GM15510 (cell line): Measurements from ENCODE around the gene EGFL7.

ENCODE experiments used
- POLR2A ChIP-seq: IDR thresholded peaks from 3 replicates; pipeline ENCODE4 v1.6.1; 2011; ENCODE audit warnings: borderline replicate concordance; ENCODE audit not compliant: insufficient read length; ENCODE audit errors: extremely low read depth

The EGFL7 gene

DNA sequence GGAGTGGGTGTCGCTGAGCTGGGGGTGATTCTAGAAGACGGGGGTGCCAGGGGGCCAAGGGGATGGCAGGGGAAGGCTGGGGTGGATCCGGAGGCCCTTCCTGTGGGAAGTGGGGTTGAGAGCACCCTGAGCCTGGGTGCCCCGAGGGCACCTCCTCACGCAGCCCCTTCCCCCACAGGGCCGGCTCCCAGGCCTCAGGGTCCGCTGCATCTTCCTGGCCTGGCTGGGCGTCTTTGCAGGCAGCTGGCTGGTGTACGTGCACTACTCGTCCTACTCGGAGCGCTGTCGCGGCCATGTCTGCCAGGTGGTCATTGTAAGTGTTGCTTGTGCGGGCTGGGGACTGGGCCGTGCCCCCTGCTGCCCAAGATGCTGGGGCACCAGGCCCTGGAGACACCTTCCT lies 54.7 kb downstream of the EGFL7 start:
- TF ChIP-seq POLR2A = no peak

DNA sequence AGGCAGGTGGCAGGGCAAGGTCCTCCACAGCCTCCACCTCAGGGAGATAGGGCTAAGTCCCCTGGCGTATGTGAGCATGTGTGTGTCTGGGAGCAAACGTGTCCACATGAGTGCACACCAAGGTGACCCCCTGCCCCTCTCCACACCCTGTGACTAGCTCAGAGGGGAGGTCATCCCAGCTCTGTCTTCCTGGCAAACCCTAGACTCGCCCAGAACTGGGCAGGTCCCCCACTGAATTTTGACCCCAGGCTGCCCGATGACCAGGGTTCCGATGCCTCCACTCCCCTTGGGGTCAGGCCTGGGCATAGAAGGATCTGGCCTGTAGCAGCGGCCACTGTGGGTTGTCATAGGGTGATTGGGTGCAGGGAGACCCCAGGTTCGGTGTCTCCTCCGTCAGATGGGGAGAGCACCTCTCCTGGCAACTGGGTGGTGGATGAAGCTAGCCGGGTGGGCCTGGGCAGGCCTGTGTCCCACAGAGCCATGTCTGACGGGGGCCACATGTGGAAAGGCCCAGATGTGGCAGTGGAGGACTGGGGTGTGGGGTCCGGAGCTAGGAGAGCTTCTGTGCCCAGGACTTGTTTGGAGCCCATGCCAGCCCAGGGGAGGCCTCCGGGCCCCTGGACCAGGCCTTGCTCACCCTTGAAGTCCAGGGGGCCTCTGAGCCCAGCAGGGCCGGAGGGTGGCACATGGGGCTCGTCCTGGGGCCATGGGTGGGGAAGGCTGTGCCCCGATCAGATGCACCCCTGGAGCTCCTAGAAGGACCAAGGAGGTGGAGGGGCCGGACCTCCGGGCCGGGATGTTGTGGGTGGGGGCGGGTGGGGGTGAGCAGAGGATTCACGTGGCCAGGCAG lies 55.9 kb downstream of the EGFL7 start:
- no peak for TF ChIP-seq POLR2A

DNA sequence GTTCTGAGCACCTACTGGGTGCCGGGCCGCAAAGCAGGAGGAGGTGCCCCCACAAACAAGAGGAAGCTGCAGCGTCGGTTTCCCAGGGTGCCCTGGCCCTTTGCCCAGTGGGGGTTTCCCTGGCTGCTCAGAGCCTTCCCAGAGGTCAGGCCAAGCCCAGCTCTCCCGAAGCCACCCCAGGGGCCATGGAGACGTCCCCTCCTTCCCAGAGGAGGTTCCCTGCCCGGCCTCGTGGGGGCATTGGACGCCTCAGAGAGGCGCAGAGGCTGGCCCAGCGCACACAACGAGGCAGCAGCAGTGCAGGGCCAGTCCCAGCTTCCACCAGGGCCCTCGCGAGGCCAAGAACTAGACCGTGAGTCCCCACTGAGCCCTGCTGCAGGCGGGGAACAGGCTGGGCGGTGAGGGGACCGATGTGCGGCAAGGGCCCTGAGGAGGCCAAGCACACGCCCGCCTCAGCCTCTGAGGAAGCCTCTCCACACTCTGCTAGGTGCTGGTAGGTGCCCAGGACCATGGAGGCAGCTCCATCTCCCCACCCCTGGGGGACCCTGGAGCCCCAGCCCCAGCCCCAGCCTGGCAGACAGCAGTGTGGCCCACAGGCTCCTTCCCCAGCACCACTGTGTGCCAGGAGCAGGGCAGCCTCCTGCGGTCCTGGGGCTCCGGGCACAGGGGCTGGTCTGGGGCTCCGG lies 56.6 kb downstream of the EGFL7 start:
- TF ChIP-seq POLR2A = no peak

DNA sequence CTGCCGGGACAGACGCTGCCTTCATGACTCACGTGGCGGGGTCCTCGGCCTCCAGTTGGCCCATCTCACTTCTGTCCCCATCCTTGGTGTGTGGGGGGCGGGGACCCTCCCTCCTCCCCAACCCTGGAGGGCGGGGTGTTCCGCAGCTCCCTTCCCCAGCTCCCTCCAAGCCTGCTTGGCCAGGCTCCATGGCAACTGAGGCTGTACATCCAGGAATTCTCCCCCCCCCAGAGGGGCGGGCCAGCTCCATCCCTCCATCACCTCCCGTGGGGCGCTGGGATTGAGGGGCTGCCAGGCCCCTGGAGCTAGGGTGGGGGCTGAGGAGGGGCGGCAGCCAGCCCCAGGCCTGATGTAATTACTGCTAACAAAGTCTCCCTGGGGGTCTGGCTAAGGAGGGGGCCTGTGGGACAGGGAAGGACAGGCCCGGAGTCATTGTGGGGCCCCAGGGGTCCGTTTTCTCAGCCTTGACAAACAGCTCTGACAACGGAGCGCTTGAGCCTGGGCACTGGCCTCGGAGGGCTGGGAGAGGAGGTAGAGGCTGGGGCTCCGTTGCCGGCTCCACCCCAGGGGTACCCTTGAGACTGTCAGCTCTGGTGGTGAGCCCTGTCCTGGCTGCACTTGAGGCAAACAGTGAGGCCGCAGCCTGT lies 57.7 kb downstream of the EGFL7 start:
- TF ChIP-seq POLR2A = no peak

DNA sequence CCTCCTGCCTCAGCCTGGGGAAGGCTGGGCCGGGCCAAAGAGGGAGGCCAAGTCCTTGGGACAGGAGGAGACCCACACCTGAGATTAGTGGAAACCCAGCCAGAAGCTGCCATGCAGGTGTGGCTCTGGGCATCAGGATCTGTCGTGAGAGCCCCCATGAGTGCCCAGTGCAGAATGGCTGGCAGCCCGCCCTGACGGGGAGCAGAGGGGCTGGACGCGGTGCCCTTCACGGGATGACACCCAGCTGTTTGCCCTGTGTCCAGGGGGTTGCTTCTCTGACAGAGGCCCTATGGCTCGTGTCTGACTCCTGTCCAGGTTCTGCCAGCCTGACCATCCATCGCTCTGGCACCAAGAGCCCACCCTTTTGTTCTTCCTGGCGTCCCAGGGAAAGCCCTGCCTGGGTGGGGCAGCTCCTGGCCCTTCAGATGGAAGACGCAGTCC lies 58.2 kb downstream of the EGFL7 start:
- TF ChIP-seq POLR2A = no peak

DNA sequence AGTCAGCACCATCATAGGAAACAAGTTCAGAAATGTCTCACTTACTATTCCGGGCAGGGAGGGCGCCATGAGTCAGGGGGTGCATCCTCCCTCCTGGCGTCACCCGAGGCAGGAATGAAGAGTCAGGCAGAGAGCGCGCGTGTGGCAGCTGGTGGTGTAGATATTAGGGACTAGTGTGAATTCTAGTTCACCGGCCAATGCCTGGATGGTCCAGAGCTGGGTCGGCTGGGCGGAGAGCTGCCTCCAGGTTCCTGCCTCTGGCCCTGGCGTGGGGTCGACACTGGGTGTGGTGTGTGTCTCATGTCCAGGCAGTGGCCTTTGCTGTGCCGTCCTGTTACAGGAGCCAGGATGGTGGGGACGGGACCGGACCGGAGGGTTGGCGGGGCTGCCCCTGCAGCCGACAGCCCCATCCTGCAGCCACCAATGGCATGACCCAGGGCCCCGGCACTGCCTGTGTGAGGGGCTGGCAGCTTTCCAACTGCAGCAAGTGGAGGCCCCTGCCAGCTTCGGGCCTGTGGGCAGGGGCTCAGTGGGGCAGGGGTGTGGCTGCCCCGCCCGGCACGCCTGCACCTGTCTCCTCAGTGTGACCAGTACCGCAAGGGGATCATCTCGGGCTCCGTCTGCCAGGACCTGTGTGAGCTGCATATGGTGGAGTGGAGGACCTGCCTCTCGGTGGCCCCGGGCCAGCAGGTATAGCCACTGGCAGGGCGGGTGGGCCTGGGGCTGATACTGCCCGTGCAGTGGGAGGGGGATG lies 58.8 kb downstream of the EGFL7 start:
- TF ChIP-seq POLR2A = no peak
